Activated CD4-positive, alpha-beta T cell treated with anti-CD3 and anti-CD28 coated beads for 4 hours (primary cell): ENCODE measurements around the gene CPVL.

Experiments used
- DNase-seq, 2 donors: peaks; one replicate each; pipeline ENCODE4 v3.0.0-alpha.2; 2020

CPVL gene

GRCh38 chr7:28998105-28998504 lies 148.2 kb downstream of the CPVL start:
- DNase-seq, result no peak

GRCh38 chr7:28996836-28997235 lies 149.5 kb downstream of the CPVL start:
- DNase-seq, result no peak

- no peak for DNase-seq
Observed at GRCh38 chr7:28993371-28993770, 153.0 kb downstream of the CPVL start.

DNA sequence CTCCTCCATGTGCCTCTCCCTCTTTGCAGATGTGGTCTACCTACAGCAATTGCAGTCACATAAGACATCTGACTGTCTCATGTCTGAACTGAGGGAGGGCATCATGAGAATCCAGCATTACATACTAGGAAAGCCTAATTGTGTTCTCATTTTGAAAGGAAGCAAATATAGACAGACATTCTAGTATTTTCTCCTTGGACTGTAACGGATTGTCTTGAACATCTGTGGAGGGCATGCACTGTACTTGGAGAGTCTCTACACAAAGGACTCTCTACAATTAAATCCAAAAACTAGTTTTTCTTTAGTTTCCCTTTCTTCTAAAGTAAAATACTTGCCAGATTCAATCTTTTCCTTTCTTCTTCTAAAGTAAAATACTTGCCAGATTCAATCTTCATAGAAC lies 153.5 kb downstream of the CPVL start:
- no peak for DNase-seq

- DNase-seq, result no peak
Observed at GRCh38 chr7:28990200-28990960, 156.0 kb downstream of the CPVL start.

DNA sequence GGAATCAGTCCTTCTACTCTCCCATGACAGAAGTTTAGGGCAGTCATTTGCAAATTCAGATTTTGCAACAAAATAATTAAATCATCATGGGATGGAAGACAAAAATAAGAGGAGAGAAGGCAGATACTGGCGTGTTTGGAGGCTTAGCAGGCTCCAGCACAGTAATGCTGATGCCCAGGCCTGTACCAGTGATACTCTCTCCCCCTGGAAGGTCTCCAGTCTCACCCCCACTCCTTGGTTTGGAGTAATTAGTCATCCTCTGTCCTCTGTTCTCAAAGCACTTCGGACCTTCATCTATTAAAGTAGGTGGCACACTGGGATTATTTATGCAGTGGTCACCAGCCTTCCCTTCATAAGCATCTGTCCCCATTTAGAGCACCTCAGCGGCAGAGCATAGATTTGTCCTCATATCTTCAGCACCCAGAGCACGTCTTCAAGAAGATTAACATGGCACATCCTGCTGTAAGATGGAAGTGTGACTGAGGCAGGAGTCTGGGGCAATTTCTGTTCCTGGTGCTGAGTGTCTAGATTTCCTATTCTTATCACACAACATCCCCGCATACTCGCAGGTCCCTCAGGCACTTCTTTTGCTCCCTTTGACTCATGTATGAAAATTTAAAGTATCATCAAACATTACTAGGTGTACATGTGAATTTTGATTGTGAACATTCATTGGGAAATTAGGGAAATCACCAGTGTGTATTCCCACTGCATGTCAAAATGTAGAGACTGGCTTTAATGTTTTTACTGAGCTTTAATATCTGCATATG lies 156.9 kb downstream of the CPVL start:
- no peak for DNase-seq

DNA sequence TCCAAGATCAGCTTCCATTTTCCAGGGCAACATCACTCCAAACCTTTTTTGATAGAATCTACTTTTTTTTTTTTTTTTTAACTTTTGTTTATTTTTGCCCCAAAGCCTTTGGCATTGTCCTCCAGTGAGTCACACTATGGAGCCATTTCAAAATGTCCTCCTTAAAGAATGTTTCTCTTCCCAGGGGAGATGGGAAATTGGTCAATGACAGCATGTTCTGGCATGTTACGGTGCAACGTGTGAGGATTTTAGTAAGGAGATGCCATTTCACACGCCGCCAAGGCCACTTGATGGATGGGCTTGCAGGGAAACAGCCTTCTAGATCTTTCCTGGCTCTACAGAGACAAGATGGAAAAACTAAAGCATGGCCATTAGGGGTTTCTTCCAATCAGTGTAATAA lies 157.5 kb downstream of the CPVL start:
- DNase-seq, result no peak

DNA sequence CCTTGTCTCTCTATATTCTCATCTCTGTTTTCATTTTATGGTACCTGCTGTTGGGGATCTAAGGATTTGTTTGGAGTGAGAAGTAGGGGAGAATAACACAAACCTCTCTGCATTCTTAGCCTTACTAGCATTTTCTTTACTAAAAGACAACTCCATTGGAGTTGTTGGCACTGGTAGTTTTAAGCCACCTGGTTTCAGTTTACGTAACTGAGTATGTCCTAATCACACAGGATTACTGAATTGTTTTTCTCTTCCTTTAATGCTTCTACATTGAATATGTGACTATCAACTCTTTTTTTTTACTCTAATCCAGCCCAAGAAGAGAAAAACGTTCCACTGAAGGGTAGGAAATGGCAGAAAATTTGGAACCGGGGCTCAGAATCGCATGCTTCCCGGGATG lies 158.2 kb downstream of the CPVL start:
- no peak for DNase-seq

GRCh38 chr7:28986765-28987110 lies 159.6 kb downstream of the CPVL start:
- no peak for DNase-seq

DNA sequence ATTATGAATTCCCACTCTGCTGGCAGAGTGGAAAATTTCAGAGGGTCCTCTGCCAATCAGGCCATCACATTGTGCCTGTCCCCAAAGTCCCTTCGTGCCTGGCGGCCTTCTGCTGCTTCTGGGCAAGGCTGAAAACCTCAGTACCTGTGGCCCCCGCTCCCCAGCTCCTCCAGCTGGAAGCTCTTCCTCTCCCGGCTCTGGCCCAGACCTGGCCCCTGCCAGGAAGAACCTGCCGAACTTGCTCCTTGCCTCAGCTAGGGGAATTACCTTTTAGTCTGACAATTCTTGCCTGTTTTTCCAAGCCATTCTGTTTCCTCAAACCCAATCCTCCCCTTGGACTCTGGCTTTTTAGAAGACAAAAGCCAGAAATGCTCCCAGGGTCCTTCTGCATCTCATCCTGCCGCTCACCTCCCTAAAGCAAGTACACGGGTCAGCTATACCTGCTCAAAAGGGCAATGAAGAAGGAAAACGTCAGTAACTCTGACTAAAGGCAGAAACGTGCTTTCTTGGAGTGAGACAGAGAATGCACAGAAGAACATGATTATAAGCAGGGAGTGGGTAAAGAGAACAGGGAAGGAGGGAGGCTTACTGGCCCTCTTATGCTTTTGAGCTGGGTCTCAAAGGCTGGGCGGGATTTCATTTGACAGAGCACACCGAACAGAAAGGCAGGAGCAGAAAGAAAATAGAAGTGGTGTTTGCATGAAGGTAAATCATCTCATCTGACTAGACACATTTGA lies 160.1 kb downstream of the CPVL start:
- DNase-seq, result no peak

GRCh38 chr7:28984631-28985030 lies 161.7 kb downstream of the CPVL start:
- DNase-seq, result no peak

DNA sequence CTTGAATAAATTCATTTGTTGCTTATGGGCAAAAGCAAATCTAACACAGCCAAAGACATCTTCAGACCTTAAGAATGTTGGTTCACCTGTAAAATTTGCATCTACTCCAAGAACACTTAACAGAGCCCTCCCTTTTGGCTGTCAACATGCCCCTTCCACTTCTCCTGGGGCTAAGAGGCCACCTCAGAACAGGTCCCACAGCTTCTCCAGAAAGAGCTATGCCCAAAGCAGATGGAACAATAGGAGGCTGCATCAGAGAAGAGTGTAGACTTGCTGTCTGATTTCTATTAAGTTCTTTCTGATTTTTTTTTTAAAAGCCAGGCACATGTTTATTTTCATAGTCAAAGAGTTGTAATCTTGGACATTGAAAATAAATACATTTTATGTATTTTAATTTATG lies 162.1 kb downstream of the CPVL start:
- DNase-seq, result no peak

DNA sequence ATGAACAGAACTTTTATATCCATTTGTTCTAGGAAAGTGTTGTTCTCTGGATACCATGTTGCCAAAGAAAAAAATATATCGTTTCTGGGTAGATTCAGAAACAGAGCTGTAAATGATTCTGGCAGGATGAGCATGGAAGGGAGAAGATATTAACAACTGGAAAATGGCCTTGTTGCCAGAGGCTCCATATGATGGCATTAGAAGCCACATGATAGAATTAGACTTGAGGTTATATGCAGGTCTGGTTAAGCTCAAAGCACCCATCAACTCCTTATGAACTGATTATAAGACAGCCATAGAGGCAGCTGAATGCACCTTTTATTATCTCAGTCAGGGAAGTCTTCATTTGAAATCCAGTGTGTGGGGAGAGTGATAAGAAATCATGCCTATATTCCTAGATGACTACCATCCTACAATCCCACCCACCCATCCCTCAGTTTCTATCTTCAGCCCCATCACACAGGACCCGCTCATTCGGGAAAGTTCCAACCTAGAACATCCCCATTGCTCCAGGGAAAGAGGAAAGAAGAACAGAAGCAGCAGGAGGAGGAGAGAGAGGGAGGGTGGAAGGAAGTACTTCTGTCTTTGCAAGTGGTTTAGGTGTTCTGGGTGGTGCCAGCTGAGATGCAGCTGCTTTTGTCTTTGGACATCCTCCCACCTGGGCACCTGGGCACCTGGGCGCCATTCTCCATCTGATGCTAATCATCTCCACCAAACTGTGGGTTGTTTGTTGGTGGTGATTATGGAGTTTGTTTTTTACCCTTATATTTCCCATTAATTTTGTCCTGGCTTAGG lies 162.7 kb downstream of the CPVL start:
- no peak for DNase-seq

DNA sequence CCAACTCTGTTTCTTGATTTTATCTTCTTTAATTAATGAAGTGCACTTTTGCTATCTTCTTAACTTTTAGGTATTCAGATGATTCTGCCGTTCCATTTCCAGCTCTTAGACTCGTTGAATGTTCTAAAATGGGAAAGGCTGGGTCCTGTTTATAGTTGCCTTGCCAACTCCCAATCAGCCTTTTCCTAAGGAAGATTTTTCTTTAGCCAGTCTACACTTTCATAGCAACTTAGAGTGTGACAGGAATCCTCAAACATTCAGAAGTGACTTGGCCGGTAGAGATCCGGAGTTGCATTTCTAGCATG lies 165.2 kb downstream of the CPVL start:
- no peak for DNase-seq

DNA sequence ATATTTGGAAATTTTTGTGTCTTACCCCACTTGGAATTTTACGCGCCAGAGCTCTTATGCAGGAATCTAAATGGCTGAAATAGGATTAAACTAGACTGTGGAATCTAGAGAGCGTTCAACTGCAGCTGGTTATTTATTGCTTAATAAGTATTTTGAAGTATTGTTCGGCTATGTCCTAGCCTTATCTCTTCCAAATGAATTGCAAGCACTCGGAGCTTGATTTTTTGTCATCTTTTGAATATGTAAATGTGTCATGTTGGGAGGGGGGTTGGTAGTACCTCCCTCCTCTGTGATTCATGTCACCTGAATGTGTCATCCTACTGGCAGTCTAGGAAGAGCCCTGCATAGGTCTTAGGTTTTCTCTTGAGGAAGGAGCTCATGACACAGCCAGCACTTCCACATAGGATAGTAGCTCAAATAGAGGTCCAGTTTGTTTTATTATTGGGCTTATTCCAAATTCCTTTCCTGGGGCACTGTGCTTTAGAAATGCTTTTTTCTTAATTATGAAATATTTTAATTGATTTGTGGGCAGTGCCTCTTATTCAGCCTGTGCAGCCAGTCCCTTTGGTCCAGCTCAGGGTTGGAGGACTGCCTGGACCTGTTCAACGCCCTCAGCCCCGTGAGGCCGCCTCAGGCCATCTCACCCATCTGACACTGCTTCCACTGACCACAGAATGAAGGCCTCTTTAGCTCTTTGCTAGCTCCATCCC lies 165.7 kb downstream of the CPVL start:
- DNase-seq, result no peak

DNA sequence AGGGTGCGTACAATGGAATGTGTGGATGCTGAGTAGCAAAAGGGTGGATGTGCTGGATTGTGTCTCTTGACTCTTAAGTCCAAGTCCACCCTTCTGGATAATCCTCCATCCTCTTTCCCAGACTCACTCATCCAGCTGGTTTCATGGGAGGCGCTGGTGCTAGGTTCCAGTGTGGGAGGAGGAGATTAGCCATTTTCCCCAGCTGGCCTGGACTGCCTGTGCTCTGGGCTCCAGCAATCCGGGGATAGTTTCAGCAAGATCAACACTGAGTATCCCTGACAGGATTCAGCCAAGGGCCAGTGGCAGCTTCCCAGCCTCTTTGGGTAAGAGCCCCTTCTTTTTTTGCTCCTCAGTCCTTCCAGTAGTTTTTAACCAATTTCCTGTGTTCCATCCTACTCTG lies 166.6 kb downstream of the CPVL start:
- no peak for DNase-seq

DNA sequence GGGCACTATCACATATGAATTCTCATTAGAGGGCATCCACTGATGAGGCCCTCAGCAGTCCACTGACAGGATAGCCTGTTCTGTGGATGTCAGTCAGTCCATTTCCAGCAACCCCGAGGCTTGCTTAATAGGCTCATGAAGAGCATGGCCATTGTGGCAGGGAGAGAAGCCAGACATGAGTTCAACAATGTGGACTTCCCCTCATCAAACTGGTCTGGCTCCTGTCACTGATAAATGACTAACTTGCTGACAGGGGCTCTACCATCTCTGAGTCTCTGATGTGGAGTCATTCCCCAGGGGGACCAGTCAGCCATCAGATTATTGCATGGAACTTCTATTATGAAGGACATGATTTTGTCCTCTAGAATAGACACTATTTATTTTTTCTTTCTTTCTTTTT lies 168.5 kb downstream of the CPVL start:
- no peak for DNase-seq

- DNase-seq, result no peak
Observed at GRCh38 chr7:28976022-28976421, 170.3 kb downstream of the CPVL start.

DNA sequence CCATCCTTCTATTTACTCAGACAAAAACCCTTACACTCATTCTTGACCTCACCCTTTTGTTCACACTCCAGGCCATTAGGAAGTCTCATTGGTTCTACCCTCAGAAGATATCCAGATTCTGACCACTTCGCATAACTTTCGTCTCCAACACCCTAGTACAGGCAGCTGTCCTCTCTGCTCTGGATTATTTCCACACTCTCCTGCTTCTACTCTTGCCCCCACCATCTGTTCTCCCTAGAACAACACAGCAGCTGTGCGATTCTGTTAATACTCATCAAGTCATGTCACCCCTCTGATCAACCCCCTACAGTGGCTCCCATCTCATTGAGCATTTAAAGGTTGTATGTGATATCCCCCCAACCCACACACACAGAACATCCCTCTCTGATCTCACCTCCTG lies 172.7 kb downstream of the CPVL start:
- DNase-seq, result no peak

DNA sequence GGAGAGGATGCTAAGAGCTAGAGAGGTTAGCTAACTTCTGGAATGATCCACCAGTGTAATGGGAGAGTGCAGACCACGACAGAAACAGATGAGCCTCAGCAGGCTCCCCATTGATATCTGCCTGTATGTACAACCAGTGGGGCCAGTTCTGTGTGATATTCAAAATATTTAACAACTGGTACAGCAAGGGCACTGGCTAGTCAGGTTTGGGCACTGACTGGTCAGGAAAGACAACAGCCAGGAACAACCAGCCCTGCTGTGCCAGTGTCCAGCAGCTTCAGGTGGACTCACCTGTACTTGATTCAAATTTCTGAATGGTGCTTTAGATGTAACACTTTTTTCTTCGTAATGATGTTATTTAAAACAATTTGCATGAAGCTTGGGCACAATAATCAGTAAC lies 182.3 kb downstream of the CPVL start:
- DNase-seq, result no peak

DNA sequence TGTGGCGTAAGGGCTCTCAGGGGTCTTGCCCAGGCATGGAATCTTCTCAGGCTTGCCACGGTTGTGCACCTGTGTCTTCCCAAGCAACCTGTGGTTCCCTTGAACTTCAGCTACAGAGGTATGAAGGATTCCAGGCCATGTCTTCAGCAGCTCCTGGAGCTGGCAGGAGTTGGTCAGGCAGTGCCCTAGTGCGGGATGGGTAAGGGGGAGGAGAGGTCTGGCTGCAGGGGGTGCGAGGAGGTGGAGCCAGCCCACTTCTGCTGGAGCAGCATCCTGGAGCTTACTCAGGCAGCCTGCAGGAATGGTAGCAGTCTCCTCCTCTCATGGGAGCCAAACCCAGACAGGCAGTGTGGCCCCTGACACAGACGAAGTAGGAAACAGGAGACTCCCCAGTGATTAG lies 184.4 kb downstream of the CPVL start:
- DNase-seq, result no peak

DNA sequence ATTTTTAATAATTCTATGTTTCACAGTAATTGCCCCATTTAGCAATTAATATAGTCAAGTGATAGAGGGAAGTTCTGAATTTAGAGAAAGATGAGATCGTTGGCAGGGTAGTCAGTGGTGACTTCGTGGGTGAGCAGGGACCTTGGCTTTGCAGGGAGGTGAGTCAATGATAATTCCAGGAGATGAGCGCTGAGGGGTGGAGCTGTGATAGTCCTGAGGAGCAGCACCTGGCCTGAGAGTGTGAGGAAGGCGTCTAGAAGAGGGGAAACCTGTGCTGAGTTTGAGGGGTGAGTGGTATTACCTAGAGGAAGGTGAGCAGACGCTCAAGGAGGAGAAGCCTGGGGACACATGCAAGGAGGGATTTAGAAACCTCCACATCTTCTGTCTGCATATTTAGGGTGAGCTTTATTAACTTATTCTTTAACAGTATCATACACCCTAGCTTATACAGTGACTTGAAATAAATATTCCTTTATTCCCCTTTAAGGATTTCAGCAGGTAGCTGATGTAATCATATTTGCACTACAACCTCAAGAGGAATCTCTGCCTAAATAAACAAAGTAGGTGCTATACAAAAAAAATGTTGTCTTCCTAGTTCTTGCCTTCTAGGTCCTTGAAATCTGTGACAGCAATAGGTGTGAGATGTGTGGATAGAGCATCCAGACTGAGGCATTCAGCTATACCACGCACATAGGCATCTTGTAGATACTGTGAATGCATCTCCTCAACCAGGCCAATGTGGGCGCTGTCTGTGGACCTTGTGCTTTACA lies 186.1 kb downstream of the CPVL start:
- DNase-seq, result no peak
